ENCODE data around the gene RUSC2.
"Not testable (repeated sequence)": the region's sequence is repeated elsewhere in the genome, so short reads cannot be mapped to it uniquely, and the experiment has no call there.

RUSC2 gene

GRCh38 chr9:35523556-35523955 is 33.6 kb downstream of the RUSC2 start:
- not testable (repeated sequence) for H3K9me3 ChIP-seq (replicated peaks; ENCODE audit: low read length)

DNA sequence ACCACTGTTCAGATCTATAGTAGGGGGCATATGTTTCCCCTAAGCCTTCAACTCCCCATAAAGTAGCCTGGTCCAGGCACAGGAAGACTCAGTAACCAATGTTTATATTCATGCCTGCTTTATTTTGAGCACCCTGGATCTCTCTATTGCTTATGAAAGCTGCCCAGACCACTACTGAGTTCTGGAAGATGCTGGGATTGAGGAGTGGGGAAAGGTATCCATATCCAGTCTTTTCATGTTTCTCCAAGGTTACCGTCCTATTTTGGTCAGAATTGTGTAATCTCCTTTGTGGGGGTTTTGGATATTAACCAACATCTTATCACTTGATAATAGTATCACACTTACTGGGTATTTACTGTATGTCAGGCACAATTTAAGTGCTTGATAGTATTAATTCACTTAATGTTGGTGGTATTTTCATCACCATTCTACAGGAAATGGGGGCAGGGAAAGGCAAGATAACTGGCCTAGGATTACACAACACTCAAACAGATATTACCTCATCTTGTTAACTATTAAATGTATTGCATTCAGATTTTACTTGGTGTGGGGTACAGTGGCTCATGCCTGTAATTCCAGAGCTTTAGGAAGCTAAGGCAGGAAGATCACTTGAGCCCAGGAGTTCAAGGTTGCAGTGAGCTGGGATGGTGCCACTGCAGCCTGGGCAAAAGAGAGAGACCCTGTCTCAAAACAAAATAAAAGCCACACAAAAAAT is 36.3 kb downstream of the RUSC2 start:
- Histone ChIP-seq H3K9ac (ENCODE audit: low read depth, low read length) (peak overlapping the region; percentile 26), H3K4me3 (ENCODE audit: low read length) (no peak overlapping the region), H3K4me1 (ENCODE audit: control insufficient read depth, insufficient read depth, low read length) (peaks cover 54% of the 10 kb centered on the region), H3K9me3 (replicated peaks; ENCODE audit: low read length) (no peaks in the 10 kb centered on the region), H3K36me3 (ENCODE audit: insufficient read depth, low read length) (peaks cover 11% of the 10 kb centered on the region), H3K4me2 (ENCODE audit: low read length) (peak overlapping the region; percentile 17), H3K27me3 (ENCODE audit: control insufficient read depth, insufficient read depth, low read length) (no peaks in the 10 kb centered on the region)

More at GRCh38 chr9:35523556-35523955, 33.6 kb downstream of the RUSC2 start:
- H3K4me2 ChIP-seq (ENCODE audit: low read length); H3K9ac ChIP-seq (ENCODE audit: low read depth, low read length); H3K27me3 ChIP-seq (ENCODE audit: control insufficient read depth, insufficient read depth, low read length); H3K4me3 ChIP-seq (ENCODE audit: low read length); H3K36me3 ChIP-seq (ENCODE audit: insufficient read depth, low read length): not testable (repeated sequence)
- H3K4me1 ChIP-seq (ENCODE audit: control insufficient read depth, insufficient read depth, low read length): peaks cover 75% of the 10 kb centered on the region

DNA sequence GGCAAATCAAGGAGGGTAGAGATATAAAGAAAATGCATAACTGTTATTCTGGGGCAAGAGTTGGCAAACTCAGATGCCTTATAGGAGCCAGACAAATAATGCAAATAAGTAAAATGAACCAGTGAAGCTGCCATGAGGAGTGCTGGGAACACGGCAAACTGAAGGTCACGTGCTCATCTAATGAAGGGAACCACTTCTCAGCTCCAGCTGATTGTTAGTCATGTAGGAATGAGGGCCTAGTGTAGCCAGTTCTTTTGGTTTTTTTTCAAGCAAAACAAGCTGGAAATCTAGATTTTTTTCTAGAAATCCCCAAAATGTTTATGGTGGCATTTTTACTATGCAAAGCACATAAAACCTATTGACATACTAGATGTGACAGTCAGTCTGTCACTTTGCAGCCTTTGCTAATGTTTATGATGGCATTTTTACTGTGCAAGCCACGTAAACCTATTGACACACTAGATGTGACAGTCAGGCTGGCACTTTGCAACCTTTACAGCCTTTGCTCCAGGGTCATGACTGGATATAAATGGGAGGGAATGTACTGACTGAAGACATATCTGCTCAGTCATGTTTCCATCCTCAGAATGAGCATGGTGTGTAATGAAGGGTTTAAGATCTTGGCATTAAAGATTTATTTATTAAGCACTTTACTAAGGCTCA is 39.4 kb downstream of the RUSC2 start:
- no peaks in the 10 kb centered on the region for H3K9me3 ChIP-seq (replicated peaks; ENCODE audit: low read length)
- peaks cover 45% of the 10 kb centered on the region for H3K4me1 ChIP-seq (ENCODE audit: control insufficient read depth, insufficient read depth, low read length)
- H3K4me3 ChIP-seq (ENCODE audit: low read length): no peak overlapping the region
- H3K27me3 ChIP-seq (ENCODE audit: control insufficient read depth, insufficient read depth, low read length): no peaks in the 10 kb centered on the region
- peaks cover 14% of the 10 kb centered on the region for H3K36me3 ChIP-seq (ENCODE audit: insufficient read depth, low read length)
- no peak overlapping the region for H3K9ac ChIP-seq (ENCODE audit: low read depth, low read length)
- H3K4me2 ChIP-seq (ENCODE audit: low read length): no peak overlapping the region

GRCh38 chr9:35533398-35533797 is 43.5 kb downstream of the RUSC2 start:
- Histone ChIP-seq H3K9me3 (replicated peaks; ENCODE audit: low read length) (no peaks in the 10 kb centered on the region), H3K4me3 (ENCODE audit: low read length) (no peak overlapping the region), H3K4me2 (ENCODE audit: low read length) (peak overlapping the region; percentile 21), H3K27me3 (ENCODE audit: control insufficient read depth, insufficient read depth, low read length) (no peaks in the 10 kb centered on the region), H3K36me3 (ENCODE audit: insufficient read depth, low read length) (peaks cover 10% of the 10 kb centered on the region), H3K4me1 (ENCODE audit: control insufficient read depth, insufficient read depth, low read length) (peaks cover 36% of the 10 kb centered on the region), H3K9ac (ENCODE audit: low read depth, low read length) (no peak overlapping the region)

- H3K9ac ChIP-seq (ENCODE audit: low read depth, low read length); H3K9me3 ChIP-seq (replicated peaks; ENCODE audit: low read length); H3K4me2 ChIP-seq (ENCODE audit: low read length); H3K27me3 ChIP-seq (ENCODE audit: control insufficient read depth, insufficient read depth, low read length); H3K4me3 ChIP-seq (ENCODE audit: low read length): not testable (repeated sequence)
- H3K36me3 ChIP-seq (ENCODE audit: insufficient read depth, low read length): peaks cover 20% of the 10 kb centered on the region
- peaks cover 48% of the 10 kb centered on the region for H3K4me1 ChIP-seq (ENCODE audit: control insufficient read depth, insufficient read depth, low read length)
Observed at GRCh38 chr9:35534921-35535320, 45.0 kb downstream of the RUSC2 start.

- Histone ChIP-seq H3K4me3 (ENCODE audit: low read length) (peak overlapping the region; percentile 20), H3K4me1 (ENCODE audit: control insufficient read depth, insufficient read depth, low read length) (peaks cover 42% of the 10 kb centered on the region), H3K9me3 (replicated peaks; ENCODE audit: low read length) (no peaks in the 10 kb centered on the region), H3K36me3 (ENCODE audit: insufficient read depth, low read length) (peaks cover 22% of the 10 kb centered on the region), H3K27me3 (ENCODE audit: control insufficient read depth, insufficient read depth, low read length) (no peaks in the 10 kb centered on the region), H3K4me2 (ENCODE audit: low read length) (peak overlapping the region; percentile 89), H3K9ac (ENCODE audit: low read depth, low read length) (peak overlapping the region; percentile 60)
Observed at GRCh38 chr9:35537913-35538312, 48.0 kb downstream of the RUSC2 start.

DNA sequence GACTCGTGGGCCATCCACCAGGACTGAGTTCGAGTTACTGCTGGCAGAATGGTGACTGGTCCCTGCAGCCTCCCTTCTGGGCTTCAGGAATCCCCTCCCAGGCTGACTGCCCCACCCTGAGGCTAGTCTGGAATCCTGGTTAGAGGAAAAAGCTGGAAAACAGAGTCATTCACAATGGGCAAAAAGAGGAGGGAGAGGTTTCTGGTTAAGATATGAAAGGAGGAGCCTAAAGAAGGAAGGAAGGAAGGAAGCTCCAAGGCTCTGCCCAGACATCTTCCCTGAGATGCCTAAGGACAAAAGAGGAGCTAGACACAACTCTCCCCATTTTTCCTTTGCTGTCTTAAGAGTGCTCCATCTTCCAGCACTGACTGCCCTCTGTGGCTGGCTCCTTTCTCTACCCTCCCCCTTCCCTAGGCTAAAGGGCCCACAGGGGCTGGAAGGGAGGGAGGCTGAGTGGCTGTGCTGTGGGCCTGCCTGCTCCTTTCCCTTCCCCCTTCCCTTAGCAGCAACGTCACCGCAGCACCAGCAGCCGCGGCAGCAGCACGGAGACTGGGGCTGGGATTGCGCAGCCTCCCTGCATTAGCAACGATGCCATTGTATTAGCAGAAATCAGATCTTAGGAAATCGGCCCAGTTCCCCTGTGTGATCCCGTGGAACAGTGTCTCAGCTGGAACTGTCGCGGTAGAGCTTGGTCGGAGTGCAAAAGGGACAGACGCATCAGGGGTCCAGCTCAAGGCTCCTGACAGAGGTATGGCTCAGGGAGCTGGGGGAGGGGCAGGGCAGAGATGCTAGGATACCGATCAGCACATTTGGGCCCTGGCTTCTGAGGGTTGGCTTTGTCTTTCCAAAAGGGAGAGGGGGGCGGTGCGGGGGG is 48.7 kb downstream of the RUSC2 start:
- no peaks in the 10 kb centered on the region for H3K27me3 ChIP-seq (ENCODE audit: control insufficient read depth, insufficient read depth, low read length)
- peak overlapping the region; percentile 60 for H3K9ac ChIP-seq (ENCODE audit: low read depth, low read length)
- peaks cover 36% of the 10 kb centered on the region for H3K4me1 ChIP-seq (ENCODE audit: control insufficient read depth, insufficient read depth, low read length)

More for the DNA sequence above, 48.7 kb downstream of the RUSC2 start:
- Histone ChIP-seq H3K36me3 (ENCODE audit: insufficient read depth, low read length) (peaks cover 22% of the 10 kb centered on the region), H3K4me2 (ENCODE audit: low read length) (peak overlapping the region; percentile 89), H3K9me3 (replicated peaks; ENCODE audit: low read length) (no peaks in the 10 kb centered on the region), H3K4me3 (ENCODE audit: low read length) (peak overlapping the region; percentile 69)

All from skeletal muscle satellite cell (primary cell).